CD14-positive monocyte (primary cell): Measurements from ENCODE around the gene MSX1. TPM values are rescaled to one million over a fixed set of nuclear protein-coding genes. Genes with fewer than 3 reads are reported as not detected.

Experiments used
- DNase-seq, 3 donors: peaks; one replicate each; pipeline ENCODE4 v3.0.0-alpha.2; 2011 to 2022
- H2AFZ ChIP-seq: 2 replicates; pipeline ENCODE4 v1.6.0; 2012; ENCODE audit warnings: mild to moderate bottlenecking, low read depth, low read length, inconsistent platforms; ENCODE audit not compliant: insufficient read depth, poor library complexity, severe bottlenecking
- H3K27ac ChIP-seq, 2 donors: 1 replicate in 1 of 2; 2 replicates in 1 of 2; pipeline ENCODE4 v1.5.1; 2012 to 2013; ENCODE audit warnings: low read length in 2 of 2, control low read depth in 1 of 2, inconsistent platforms in 1 of 2, low read depth in 1 of 2, mild to moderate bottlenecking in 1 of 2
- H3K27me3 ChIP-seq, 2 donors: one replicate each; pipeline versions ENCODE4 v1.6.0 to v1.6.1; 2011 to 2013; ENCODE audit warnings: low read length in 2 of 2; ENCODE audit not compliant: control insufficient read depth in 2 of 2, insufficient read depth in 2 of 2
- H3K36me3 ChIP-seq, 2 donors: replicated peaks in 1 of 2; 1 replicate in 1 of 2; 2 replicates in 1 of 2; pipeline versions ENCODE4 v1.5.1 to v1.6.1; 2012 to 2013; ENCODE audit warnings: low read length in 2 of 2, control low read depth in 1 of 2, inconsistent platforms in 1 of 2, mild to moderate bottlenecking in 1 of 2; ENCODE audit not compliant: insufficient read depth in 2 of 2, control insufficient read depth in 1 of 2
- H3K4me1 ChIP-seq, 2 donors: 1 replicate in 1 of 2; 2 replicates in 1 of 2; pipeline versions ENCODE4 v1.5.1 to v1.6.1; 2012 to 2013; ENCODE audit warnings: low read length in 2 of 2, control low read depth in 1 of 2, inconsistent platforms in 1 of 2, mild to moderate bottlenecking in 1 of 2, moderate library complexity in 1 of 2; ENCODE audit not compliant: insufficient read depth in 2 of 2, control insufficient read depth in 1 of 2
- H3K4me2 ChIP-seq: replicated peaks from 2 replicates; pipeline ENCODE3; 2012; ENCODE audit warnings: low read length, moderate library complexity, mild to moderate bottlenecking; ENCODE audit not compliant: poor library complexity, severe bottlenecking; ENCODE audit errors: extremely low read depth
- H3K4me3 ChIP-seq, 3 experiments: fragments of 200-600 bp in 1 of 3; sonication (generic) in 1 of 3; replicated peaks in 1 of 3; 1 replicate in 2 of 3; 2 replicates in 1 of 3; pipeline ENCODE4 v1.5.1; 2011 to 2013; ENCODE audit warnings: low read length in 3 of 3, mild to moderate bottlenecking in 3 of 3, control low read depth in 2 of 3, low read depth in 2 of 3, inconsistent platforms in 1 of 3, moderate library complexity in 1 of 3
- H3K79me2 ChIP-seq: 2 replicates; pipeline ENCODE4 v1.6.0; 2012; ENCODE audit warnings: mild to moderate bottlenecking, control low read depth, inconsistent platforms, low read length, moderate library complexity; ENCODE audit not compliant: insufficient read depth
- H3K9ac ChIP-seq: 2 replicates; pipeline ENCODE4 v1.6.0; 2017; ENCODE audit warnings: low read length, mild to moderate bottlenecking; ENCODE audit not compliant: insufficient read depth, poor library complexity, severe bottlenecking
- H3K9me3 ChIP-seq, 2 donors: replicated peaks in 1 of 2; 1 replicate in 1 of 2; 2 replicates in 1 of 2; pipeline versions ENCODE4 v1.5.1 to v1.6.1; 2012 to 2013; ENCODE audit warnings: low read length in 2 of 2, control low read depth in 1 of 2; ENCODE audit not compliant: control insufficient read depth in 1 of 2, insufficient read depth in 1 of 2
- H4K20me1 ChIP-seq: 2 replicates; pipeline ENCODE4 v1.6.0; 2012; ENCODE audit warnings: mild to moderate bottlenecking, low read length, control low read depth, moderate library complexity; ENCODE audit not compliant: insufficient read depth
- H3K27ac Mint-ChIP-seq, 7 donors: one replicate each; pipeline ENCODE4 v1.8.0; 2020; ENCODE audit warnings: mild to moderate bottlenecking in 7 of 7, mixed read lengths in 7 of 7, moderate library complexity in 6 of 7, inconsistent platforms in 2 of 7
- H3K27me3 Mint-ChIP-seq, 3 donors: one replicate each; pipeline ENCODE4 v1.8.0; 2021 to 2022; ENCODE audit warnings: low read depth in 3 of 3, mild to moderate bottlenecking in 3 of 3, mixed read lengths in 3 of 3, moderate library complexity in 3 of 3, inconsistent platforms in 1 of 3
- H3K36me3 Mint-ChIP-seq, 2 donors: one replicate each; pipeline ENCODE4 v1.8.0; 2020; ENCODE audit warnings: mixed read lengths in 2 of 2, inconsistent platforms in 1 of 2, mild to moderate bottlenecking in 1 of 2
- H3K4me1 Mint-ChIP-seq: one replicate; pipeline ENCODE4 v1.8.0; 2020; ENCODE audit warnings: mild to moderate bottlenecking, mixed read lengths
- H3K4me3 Mint-ChIP-seq, 2 donors: one replicate each; pipeline ENCODE4 v1.8.0; 2020; ENCODE audit warnings: mild to moderate bottlenecking in 2 of 2, mixed read lengths in 2 of 2, moderate library complexity in 1 of 2
- H3K9me3 Mint-ChIP-seq, 7 donors: one replicate each; pipeline ENCODE4 v1.8.0; 2020 to 2022; ENCODE audit warnings: mixed read lengths in 7 of 7, mild to moderate bottlenecking in 6 of 7, moderate library complexity in 6 of 7, inconsistent platforms in 2 of 7
- WGBS: methylation state at CpG from one replicate; pipeline ENCODE4 v1.1.5; 2013; ENCODE audit warnings: missing lambda C conversion rate; ENCODE audit not compliant: insufficient coverage; 5-methylcytosine and 5-hydroxymethylcytosine counted together
- intact Hi-C, 2 donors: fragments of 100-400 bp; cut with micrococcal nuclease; formaldehyde crosslinking; loops; one replicate each; pipeline versions ENCODE4 v1.15.0 to v1.15.1; 2023
- polyA plus RNA-seq, 3 donors: library from polyadenylated mRNA; depleted of rRNA in 1 of 3; unstranded in 2 of 3; stranded (reverse) in 1 of 3; fragments of 300-500 nt in 2 of 3; fragments of >200 nt in 1 of 3; fragmentation: Illumina TruSeq in 2 of 3; gene quantifications; 1 replicate in 2 of 3; 2 replicates in 1 of 3; pipeline ENCODE4 v1.2.3, GENCODE V29; 2012 to 2021
- TF ChIP-seq, protein P1 (sequence below): fragments of 200-600 bp; IDR thresholded peaks from one replicate; pipeline ENCODE4 v1.8.0; 2022; ENCODE audit warnings: antibody characterized with exemption, mild to moderate bottlenecking

MSX1 gene
- polyA plus RNA-seq, 3 donors = not detected

DNA sequence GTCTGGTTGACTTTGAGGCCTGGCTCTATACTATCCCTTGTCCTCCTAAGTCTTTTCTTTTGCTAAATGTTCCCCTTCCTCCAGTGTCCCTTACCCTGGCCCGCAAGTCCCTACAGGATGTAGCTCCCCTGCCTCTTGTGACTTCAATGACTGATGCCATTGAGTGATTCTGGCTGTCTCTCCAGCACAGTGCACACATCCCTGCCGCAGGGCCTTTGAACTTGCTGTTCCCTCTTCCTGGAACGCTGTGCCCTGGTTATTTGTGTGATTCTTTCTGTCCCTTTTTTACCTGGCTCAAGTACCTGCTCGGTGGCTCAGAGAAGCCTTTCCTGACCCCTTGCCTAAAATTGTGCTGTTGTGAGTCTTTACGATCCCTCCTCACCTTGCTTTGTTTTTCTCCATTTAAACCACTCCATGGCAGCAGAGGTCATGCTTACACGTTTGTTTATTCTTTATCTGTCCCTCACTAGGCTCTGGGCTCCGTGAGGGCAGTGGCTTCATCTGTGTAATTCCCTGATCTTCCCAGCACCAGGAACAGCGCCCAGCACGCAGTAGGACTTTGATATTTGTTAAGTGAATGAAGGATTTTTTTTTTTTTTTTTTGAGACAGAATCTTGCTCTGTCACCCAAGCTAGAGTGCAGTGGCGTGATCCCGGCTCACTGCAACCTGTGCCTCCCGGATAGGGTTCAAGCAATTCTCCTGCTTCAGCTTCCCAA, 17.6 kb downstream of the MSX1 start:
- Mint-ChIP-seq H3K27me3 (peaks cover 44 to 54% (median 53%) of the 10 kb centered on the region in 3 donors), H3K4me1 (no peaks in the 10 kb centered on the region), H3K36me3 (no peaks in the 10 kb centered on the region), H3K27ac (peak overlapping the region in 1 of 7 donors; percentile 6), H3K4me3 (peak overlapping the region in 1 of 2 donors; percentile 10), H3K9me3 (peaks cover 0 to 4% (median 0%) of the 10 kb centered on the region in 7 donors)
- Histone ChIP-seq H3K9ac (no peak overlapping the region), H3K79me2 (no peaks in the 10 kb centered on the region), H3K4me3 (no peak overlapping the region), H3K27me3 (peaks cover 19 to 38% of the 10 kb centered on the region in 2 donors), H4K20me1 (no peaks in the 10 kb centered on the region), H3K36me3 (no peaks in the 10 kb centered on the region), H3K27ac (no peak overlapping the region), H3K4me1 (no peaks in the 10 kb centered on the region), H3K4me2 (no peak overlapping the region), H2AFZ (no peak overlapping the region), H3K9me3 (peaks cover 0 to 2% of the 10 kb centered on the region in 2 donors)
- TF ChIP-seq, protein P1, sequence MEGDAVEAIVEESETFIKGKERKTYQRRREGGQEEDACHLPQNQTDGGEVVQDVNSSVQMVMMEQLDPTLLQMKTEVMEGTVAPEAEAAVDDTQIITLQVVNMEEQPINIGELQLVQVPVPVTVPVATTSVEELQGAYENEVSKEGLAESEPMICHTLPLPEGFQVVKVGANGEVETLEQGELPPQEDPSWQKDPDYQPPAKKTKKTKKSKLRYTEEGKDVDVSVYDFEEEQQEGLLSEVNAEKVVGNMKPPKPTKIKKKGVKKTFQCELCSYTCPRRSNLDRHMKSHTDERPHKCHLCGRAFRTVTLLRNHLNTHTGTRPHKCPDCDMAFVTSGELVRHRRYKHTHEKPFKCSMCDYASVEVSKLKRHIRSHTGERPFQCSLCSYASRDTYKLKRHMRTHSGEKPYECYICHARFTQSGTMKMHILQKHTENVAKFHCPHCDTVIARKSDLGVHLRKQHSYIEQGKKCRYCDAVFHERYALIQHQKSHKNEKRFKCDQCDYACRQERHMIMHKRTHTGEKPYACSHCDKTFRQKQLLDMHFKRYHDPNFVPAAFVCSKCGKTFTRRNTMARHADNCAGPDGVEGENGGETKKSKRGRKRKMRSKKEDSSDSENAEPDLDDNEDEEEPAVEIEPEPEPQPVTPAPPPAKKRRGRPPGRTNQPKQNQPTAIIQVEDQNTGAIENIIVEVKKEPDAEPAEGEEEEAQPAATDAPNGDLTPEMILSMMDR = no peak
- intact Hi-C loops = loop anchor here in 1 of 2 donors (10.0 kb wide), 1 partner anchor 392 kb away; no protein-coding TSS in a partner anchor
- no peak for DNase-seq
- WGBS = 89% methylated on average over 7 of the region's 12 CpGs

DNA sequence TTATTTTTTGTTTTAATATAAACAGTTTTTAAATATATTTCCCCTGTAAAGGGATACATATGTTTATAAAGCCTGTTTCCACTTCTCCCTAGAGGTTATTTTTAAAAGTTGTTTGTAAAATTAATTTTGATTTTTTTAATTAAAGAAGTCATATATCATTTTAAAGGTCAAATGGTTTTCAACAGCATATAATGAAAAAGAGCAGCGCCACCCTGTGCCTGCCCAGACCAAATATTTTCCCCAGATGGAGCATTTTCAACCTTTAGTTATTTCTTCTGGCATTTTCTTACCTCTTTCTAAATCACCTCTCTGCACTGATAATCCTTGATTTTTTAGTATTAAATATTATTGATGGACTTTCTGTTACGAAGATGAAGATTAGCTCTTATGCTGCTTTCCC, 21.0 kb downstream of the MSX1 start:
- H3K4me2 ChIP-seq = no peak overlapping the region
- H3K4me3 Mint-ChIP-seq = no peak overlapping the region
- DNase-seq = no peak
- no peaks in the 10 kb centered on the region for H3K36me3 ChIP-seq
- no peak overlapping the region for H3K4me3 ChIP-seq
- peaks cover 17 to 22% (median 22%) of the 10 kb centered on the region in 3 donors for H3K27me3 Mint-ChIP-seq
- TF ChIP-seq, protein P1 = no peak
- no peaks in the 10 kb centered on the region for H4K20me1 ChIP-seq
- no peaks in the 10 kb centered on the region for H3K36me3 Mint-ChIP-seq
- no CpG with 5 or more reads among the region's 2 CpGs for WGBS
- no peaks in the 10 kb centered on the region for H3K4me1 Mint-ChIP-seq
- H3K27ac ChIP-seq = no peak overlapping the region
- no peak overlapping the region for H3K9ac ChIP-seq
- H3K27me3 ChIP-seq = peaks cover 1 to 7% of the 10 kb centered on the region in 2 donors
- H3K27ac Mint-ChIP-seq = no peak overlapping the region
- H3K79me2 ChIP-seq = no peaks in the 10 kb centered on the region
- H3K9me3 ChIP-seq = no peaks in the 10 kb centered on the region
- intact Hi-C loops = no loop called here
- no peaks in the 10 kb centered on the region for H3K4me1 ChIP-seq
- H3K9me3 Mint-ChIP-seq = peaks cover 0 to 2% (median 0%) of the 10 kb centered on the region in 7 donors
- H2AFZ ChIP-seq = no peak overlapping the region
